Astrocyte of the cerebellum (primary cell): ENCODE measurements around the gene LACC1.
A peak's percentile ranks its signal among the peaks of the same experiment; 100 is the strongest.

Experiments used
- DNase-seq: peaks from one replicate; pipeline ENCODE4 v3.0.0-alpha.2; 2011; ENCODE audit warnings: low read depth
- H3K4me3 ChIP-seq: 2 replicates; pipeline ENCODE4 v1.5.1; 2011; ENCODE audit warnings: mild to moderate bottlenecking, low read depth, low read length, moderate library complexity
- CTCF ChIP-seq: IDR thresholded peaks from 2 replicates; pipeline ENCODE4 v1.5.1; 2012; ENCODE audit warnings: low read length, low read depth, moderate library complexity, mild to moderate bottlenecking; ENCODE audit errors: missing control alignments
- in situ Hi-C: cut with HindIII; loops from 2 replicates; pipeline ENCODE4 v1.10.0; 2017; ENCODE audit warnings: low sequenced_read_pairs

The LACC1 gene

GRCh38 chr13:43880214-43880855, 631 bp downstream of the LACC1 start:
- in situ Hi-C loops = no loop called here
- no peak for DNase-seq
- no peak for TF ChIP-seq CTCF
- H3K4me3 ChIP-seq = peak overlapping the region; percentile 74

- DNase-seq = no peak
- no peak for TF ChIP-seq CTCF
- in situ Hi-C loops = no loop called here
- H3K4me3 ChIP-seq = no peak overlapping the region
These were observed 1.2 kb downstream of the LACC1 start for GRCh38 chr13:43880926-43881325.

GRCh38 chr13:43881580-43881979, 1.9 kb downstream of the LACC1 start:
- DNase-seq = no peak
- in situ Hi-C loops = no loop called here
- no peak for TF ChIP-seq CTCF
- no peak overlapping the region for H3K4me3 ChIP-seq

- no peak overlapping the region for H3K4me3 ChIP-seq
- no peak for DNase-seq
- TF ChIP-seq CTCF = no peak
- in situ Hi-C loops = no loop called here
These were observed 3.9 kb downstream of the LACC1 start for GRCh38 chr13:43883631-43884030.

GRCh38 chr13:43884222-43884621, 4.5 kb downstream of the LACC1 start:
- TF ChIP-seq CTCF = no peak
- DNase-seq = no peak
- in situ Hi-C loops = no loop called here
- H3K4me3 ChIP-seq = no peak overlapping the region

GRCh38 chr13:43894438-43894837, 14.7 kb downstream of the LACC1 start:
- no peak for DNase-seq
- in situ Hi-C loops = no loop called here
- no peak for TF ChIP-seq CTCF
- no peak overlapping the region for H3K4me3 ChIP-seq
